ENCODE results near the gene MCU.

The MCU gene

DNA sequence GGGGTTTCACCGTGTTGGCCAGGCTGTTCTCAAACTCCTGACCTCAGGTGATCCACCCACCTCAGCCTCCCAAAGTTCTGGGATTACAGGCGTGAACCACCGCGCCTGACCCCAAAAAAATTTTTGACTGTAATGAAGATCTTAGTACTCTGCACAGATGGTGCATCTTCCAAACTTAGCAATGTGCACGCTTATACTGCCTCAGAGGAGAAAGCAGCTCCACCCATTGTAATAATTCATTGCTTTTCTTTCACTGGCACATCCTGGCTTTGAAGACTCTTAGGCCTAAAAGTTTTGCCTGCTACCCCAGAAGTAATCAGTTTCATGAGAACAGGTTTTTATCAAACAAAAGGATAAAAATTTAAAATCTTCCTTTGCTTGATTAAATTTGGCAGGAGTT is 149.5 kb downstream of the MCU start:
- DNase-seq (ENCODE audit: low read depth in 2 of 2) = no peak

DNA sequence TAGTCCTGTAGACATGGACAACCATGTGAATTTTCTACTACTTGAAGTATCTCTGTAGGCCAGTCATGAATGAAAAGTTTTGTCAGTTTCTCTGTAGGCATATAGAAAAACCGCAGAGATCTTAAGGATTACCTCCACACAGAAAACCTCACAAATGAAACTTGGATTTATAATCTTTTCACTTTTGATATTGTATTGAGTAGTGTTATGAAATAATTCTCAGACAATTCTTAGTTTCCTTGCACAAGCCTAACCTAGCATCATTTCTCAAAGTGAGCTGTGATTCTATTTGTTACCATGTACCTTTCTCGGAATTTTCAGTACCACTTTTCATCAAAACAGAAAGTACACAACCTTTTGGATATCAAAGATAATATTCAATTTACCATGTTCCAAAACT is 150.2 kb downstream of the MCU start:
- no peak for DNase-seq (ENCODE audit: low read depth in 2 of 2)

- DNase-seq (ENCODE audit: low read depth in 2 of 2) = no peak
These were observed 154.3 kb downstream of the MCU start for GRCh38 chr10:72846238-72846637.

GRCh38 chr10:72847681-72848080 is 155.7 kb downstream of the MCU start:
- no peak for DNase-seq (ENCODE audit: low read depth in 2 of 2)

DNA sequence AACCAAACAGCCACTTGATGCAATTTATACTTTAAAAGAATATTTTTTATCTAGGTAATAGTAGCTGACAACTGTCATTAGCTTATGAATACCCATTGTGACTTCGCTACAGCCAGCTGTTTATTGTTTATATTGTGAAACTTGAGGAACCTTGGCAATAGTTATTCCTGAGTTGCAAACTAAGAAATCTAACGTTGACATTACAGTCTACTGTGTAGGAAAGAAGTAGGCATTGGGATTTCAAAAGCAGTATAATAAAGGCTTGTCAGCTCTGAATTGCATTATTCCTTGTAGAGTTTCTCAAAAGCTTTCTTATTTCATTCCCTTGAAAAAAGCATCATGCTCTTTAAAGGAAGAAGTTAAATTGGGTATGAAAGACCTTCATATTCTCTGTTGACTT is 158.9 kb downstream of the MCU start:
- no peak for DNase-seq (ENCODE audit: low read depth in 2 of 2)

- DNase-seq (ENCODE audit: low read depth in 2 of 2) = no peak
These were observed 159.6 kb downstream of the MCU start for GRCh38 chr10:72851509-72851908.

DNA sequence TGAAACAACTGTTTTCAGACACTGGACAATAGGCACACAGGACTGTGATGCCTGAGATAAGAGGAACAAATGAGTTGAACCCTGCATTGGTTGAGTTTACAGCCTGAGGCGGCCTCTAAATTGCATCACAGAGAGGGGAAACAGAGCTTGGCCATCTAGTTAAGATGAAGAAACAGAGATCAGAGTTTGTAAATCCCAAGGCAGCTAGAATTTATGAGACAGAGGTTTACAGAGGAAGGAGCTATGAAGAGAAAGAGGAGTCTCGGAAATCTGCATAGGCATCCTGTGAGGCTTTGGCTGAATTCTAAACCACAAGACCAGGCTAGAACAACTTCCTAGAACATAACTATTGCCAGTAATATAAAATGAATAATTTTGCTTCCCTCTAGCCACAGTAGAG is 160.6 kb downstream of the MCU start:
- no peak for DNase-seq (ENCODE audit: low read depth in 2 of 2)

DNA sequence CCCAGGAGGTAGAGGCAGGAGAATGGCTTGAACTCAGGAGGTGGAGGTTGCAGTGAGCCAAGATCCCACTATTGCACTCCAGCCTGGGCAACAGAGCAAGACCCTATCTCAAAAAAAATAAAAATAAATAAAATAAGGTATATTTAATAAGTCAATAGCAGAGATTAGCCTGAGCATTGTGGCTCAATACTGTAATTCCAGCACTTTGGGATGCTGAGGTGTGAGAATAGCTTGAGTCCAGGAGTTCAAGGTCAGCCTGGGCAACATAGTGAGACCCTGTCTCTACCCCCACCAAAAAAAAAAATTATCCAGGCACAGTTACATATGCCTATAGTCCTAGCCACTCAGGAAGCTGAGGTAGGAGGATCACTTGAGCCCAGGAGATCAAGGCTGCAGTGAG is 163.2 kb downstream of the MCU start:
- no peak for DNase-seq (ENCODE audit: low read depth in 2 of 2)

GRCh38 chr10:72855790-72856189 is 163.8 kb downstream of the MCU start:
- no peak for DNase-seq (ENCODE audit: low read depth in 2 of 2)

- DNase-seq (ENCODE audit: low read depth in 2 of 2) = no peak
These were observed 166.1 kb downstream of the MCU start for GRCh38 chr10:72858067-72858466.

- DNase-seq (ENCODE audit: low read depth in 2 of 2) = no peak
These were observed 171.0 kb downstream of the MCU start for GRCh38 chr10:72862957-72863356.

- no peak for DNase-seq (ENCODE audit: low read depth in 2 of 2)
These were observed 183.5 kb downstream of the MCU start for GRCh38 chr10:72875250-72876055.

DNA sequence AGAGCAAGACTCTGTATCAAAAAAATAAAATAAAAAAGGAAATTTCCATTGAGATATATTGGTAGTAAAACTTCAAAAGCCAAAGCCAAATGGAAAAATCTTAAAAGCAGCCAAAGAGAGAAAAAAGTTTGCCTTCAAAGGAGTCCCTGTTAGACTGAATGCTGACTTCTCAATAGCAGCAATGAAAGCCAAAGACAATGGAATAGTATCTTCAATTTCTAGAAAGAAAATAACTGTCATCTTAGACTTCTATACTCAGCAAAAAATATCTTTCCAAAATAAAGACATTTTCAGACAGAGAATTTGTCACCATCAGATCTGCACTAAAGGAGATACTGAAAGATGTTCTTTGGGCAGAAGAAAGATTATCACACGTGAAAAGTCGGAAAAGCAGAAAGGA is 187.3 kb downstream of the MCU start:
- DNase-seq (ENCODE audit: low read depth in 2 of 2) = no peak

DNA sequence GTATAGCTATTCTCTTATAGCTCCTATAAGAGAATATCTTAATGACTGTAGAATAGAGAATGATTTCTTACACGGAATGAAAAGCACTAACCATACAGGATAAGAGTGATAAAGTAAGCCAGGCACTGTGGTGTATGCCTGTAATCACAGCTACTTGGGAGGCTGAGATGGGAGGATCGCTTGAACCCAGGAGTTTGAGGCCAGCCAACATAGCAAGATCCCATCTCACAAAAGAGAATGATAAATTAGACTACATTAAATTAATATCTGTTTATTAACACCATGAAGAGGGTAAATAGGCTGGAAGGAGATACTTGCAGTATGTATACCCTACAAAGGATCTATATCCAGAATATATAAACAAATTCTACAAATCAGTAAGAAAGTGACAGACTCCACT is 189.3 kb downstream of the MCU start:
- DNase-seq (ENCODE audit: low read depth in 2 of 2) = no peak

GRCh38 chr10:72883861-72884260 is 191.9 kb downstream of the MCU start:
- DNase-seq (ENCODE audit: low read depth in 2 of 2) = no peak

DNA sequence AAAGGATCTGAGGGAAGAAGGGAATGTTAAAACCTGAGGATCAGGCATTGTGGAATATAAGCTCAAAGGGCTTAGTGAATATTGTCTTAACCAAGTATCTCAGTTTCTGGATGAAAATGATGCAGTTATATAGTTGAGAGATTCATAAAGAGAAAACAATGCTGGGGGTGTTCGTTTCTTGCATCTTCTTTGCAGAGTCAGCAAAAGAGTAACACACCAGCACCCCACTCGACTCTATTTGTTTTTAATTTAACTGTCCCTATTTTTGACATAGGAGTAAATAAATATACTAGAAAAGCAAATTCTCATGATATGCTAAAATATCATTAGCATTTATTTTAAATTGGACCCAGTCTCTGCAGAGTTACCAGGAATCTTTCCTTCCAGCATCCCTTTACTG is 194.0 kb downstream of the MCU start:
- no peak for DNase-seq (ENCODE audit: low read depth in 2 of 2)

GRCh38 chr10:72886621-72887020 is 194.7 kb downstream of the MCU start:
- DNase-seq (ENCODE audit: low read depth in 2 of 2) = no peak

DNA sequence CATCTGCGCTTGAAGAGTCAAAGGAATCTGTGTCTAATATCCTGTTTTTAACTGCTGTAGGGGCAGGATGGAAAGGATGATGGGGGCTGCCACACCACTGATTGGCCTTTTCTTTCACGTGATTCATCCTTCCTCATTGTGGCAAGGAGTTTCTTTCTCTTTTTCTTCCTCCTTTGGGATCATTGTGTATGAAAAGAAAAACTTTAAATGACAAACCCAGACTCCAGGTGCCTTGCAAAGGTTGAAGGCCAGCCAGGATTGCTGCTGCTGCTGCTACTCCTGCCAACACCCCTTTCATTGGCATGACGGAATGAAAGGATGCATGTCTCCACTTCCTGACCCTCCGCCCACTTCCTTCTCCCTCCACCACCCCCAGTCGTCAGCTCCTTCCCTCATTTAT is 195.1 kb downstream of the MCU start:
- no peak for DNase-seq (ENCODE audit: low read depth in 2 of 2)

GRCh38 chr10:72888151-72888638 is 196.3 kb downstream of the MCU start:
- no peak for DNase-seq (ENCODE audit: low read depth in 2 of 2)

DNA sequence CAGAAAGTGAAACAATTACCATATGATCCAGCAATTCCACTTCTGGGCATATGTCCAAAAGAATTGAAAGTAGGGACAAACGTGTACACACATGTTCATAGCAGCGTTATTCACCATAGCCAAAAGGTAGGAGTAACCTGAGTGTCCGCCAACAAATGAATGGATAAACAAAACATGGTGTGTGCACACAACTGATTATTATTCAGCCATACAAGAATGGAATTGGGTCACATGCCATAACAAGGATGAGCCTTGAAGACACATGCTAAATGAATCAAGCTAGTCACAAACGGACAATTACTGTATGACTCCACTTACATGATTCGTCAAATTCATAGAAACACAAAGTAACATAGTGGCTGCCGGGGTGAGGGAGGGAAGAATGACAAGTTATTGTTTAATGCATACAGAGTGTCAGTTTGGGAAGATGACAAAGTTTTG is 197.5 kb downstream of the MCU start:
- DNase-seq (ENCODE audit: low read depth in 2 of 2) = no peak

- DNase-seq (ENCODE audit: low read depth in 2 of 2) = no peak
These were observed 198.1 kb downstream of the MCU start for GRCh38 chr10:72890086-72890485.

DNA sequence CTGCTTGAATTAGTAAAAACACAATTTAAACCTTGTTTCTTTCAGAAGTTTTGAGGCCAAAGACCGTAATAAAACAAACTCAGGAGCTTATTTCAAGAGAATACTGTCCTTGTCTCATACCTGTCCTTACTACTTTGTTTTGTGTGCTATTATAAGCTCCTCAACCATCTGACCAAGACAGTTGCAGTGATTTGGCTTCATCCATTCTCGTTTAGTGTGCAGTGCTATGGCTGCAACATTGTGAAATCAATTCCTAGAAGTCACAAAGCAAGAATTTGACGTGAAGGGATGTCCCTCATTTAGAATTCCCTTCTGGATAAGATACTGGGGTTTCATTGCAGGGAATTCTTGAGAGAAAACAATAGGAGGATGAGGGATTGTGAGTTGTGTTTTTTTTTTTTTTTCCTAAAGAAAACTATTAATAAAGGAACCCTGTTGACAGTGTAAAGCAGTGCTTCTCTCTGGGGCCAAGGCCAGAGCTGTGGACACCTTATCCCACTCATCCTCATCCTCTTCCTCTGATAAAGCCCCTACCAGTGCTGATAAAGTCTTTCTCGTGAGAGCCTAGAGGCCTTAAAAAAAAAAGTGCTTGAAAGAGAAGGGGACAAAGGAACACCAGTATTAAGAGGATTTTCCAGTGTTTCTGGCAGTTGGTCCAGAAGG is 201.3 kb downstream of the MCU start, which contains the start of gene OIT3:
Gene OIT3, plus strand, starts transcription at position 604 of the 663 bp plus-strand sequence. CDS start 60 bp downstream, outside the sequence.
- DNase-seq (ENCODE audit: low read depth in 2 of 2) = no peak

GRCh38 chr10:72895236-72895850 is 203.4 kb downstream of the MCU start:
- no peak for DNase-seq (ENCODE audit: low read depth in 2 of 2)
